Measurements from ENCODE around the gene ACAD11.

The ACAD11 gene

DNA sequence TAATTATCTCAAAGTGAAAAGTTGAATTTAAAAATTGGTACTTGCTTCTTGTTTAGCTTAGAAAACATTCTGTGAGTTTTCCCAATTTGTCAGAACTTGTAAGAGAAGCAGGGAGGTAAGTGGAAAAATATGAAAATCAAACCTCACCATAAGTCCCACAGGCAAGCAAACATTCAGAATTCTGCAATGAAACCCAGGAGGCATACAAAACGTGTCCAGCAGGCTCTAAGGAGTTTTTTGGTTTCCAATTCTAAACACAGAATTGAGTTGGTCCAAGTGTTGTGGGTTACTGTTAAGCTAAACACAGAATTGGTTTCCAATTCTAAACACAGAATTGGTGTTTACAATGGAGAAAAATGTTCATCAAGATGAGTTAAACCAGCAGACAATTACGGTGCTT is 89.6 kb downstream of the ACAD11 start:
- H3K4me3 ChIP-seq (ENCODE audit: low read depth, low read length), result no peak overlapping the region
- no peak for DNase-seq (ENCODE audit: low read depth)
- TF ChIP-seq, protein P1, sequence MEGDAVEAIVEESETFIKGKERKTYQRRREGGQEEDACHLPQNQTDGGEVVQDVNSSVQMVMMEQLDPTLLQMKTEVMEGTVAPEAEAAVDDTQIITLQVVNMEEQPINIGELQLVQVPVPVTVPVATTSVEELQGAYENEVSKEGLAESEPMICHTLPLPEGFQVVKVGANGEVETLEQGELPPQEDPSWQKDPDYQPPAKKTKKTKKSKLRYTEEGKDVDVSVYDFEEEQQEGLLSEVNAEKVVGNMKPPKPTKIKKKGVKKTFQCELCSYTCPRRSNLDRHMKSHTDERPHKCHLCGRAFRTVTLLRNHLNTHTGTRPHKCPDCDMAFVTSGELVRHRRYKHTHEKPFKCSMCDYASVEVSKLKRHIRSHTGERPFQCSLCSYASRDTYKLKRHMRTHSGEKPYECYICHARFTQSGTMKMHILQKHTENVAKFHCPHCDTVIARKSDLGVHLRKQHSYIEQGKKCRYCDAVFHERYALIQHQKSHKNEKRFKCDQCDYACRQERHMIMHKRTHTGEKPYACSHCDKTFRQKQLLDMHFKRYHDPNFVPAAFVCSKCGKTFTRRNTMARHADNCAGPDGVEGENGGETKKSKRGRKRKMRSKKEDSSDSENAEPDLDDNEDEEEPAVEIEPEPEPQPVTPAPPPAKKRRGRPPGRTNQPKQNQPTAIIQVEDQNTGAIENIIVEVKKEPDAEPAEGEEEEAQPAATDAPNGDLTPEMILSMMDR (IDR thresholded peaks at IDR 0.05; ENCODE audit: insufficient read depth, low read depth, low read length, missing control alignments), result no peak

DNA sequence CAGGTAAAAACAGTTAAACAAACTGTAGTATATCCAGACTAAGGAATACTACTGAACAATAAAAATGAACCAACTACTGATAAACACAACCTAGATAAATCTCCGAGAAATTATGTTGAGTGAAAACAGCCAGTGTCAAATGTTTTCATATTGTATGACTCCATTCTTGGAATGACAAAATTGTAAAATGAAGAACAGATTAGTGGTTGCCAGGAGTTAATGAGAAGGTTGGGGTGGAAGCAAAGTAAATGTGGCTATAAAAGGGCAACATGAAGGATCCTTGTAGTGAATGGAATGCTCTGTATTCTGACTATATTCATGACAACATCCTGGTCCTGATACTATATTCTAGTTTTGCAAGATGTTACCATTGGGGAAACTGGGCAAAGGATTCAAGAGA is 90.0 kb downstream of the ACAD11 start:
- TF ChIP-seq, protein P1 (IDR thresholded peaks at IDR 0.05; ENCODE audit: insufficient read depth, low read depth, low read length, missing control alignments), result no peak
- H3K4me3 ChIP-seq (ENCODE audit: low read depth, low read length), result no peak overlapping the region
- DNase-seq (ENCODE audit: low read depth), result no peak

DNA sequence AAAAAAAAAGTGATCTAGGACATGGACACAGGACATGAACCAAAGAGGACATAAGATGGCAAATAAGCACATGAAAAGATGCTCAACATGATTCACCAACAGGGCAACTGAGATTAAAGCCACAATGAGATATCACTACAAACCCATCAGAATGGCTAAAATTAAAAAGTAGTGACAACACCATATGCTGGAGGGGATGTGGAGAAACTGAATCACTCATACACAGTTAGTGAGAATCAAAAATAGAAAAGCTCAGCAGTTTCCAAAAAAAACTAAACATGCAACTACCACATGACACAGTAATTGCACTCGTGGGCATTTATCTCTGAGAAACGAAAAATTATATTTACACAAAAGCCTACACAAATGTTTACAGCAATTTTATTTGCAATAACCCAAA is 90.5 kb downstream of the ACAD11 start:
- no peak overlapping the region for H3K4me3 ChIP-seq (ENCODE audit: low read depth, low read length)
- DNase-seq (ENCODE audit: low read depth), result no peak
- TF ChIP-seq, protein P1 (IDR thresholded peaks at IDR 0.05; ENCODE audit: insufficient read depth, low read depth, low read length, missing control alignments), result no peak

DNA sequence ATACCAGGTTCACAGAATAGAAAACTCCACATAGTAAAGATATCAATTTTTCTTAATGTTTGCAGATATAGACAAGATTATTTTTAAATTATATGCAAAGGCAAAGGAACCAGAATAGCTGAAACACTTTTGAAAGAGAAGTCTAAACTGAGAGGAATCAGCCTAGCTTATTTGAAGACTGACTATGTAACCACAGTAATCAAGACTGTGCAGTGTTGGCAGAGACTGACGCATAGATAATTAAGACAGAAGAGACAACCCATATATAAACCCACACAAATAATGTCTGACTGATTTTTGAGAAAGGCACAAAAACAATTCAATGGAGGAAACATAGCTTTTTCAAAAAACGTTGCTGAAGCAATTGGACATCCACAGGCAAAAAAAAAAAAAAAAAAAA is 91.2 kb downstream of the ACAD11 start:
- TF ChIP-seq, protein P1 (IDR thresholded peaks at IDR 0.05; ENCODE audit: insufficient read depth, low read depth, low read length, missing control alignments), result no peak
- no peak overlapping the region for H3K4me3 ChIP-seq (ENCODE audit: low read depth, low read length)
- no peak for DNase-seq (ENCODE audit: low read depth)

DNA sequence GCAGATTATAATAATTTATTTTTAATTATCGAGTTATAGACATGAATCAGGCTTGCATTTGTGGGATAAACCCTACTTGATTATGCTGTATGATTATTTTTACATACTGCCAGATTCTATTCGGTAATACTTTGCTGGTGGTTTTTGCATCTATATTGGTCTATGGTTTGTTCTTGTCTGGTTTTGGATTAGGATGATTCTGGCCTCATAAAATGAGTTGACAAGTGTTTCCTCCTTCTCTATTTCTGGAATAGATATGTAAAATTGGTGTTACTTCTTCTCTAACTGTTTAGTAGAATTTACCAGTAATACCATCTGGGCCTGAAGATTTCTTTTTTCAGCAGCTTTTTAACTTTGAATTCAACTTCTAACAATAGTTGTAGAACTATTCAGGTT is 95.5 kb downstream of the ACAD11 start:
- no peak for DNase-seq (ENCODE audit: low read depth)
- H3K4me3 ChIP-seq (ENCODE audit: low read depth, low read length), result no peak overlapping the region
- TF ChIP-seq, protein P1 (IDR thresholded peaks at IDR 0.05; ENCODE audit: insufficient read depth, low read depth, low read length, missing control alignments), result no peak

DNA sequence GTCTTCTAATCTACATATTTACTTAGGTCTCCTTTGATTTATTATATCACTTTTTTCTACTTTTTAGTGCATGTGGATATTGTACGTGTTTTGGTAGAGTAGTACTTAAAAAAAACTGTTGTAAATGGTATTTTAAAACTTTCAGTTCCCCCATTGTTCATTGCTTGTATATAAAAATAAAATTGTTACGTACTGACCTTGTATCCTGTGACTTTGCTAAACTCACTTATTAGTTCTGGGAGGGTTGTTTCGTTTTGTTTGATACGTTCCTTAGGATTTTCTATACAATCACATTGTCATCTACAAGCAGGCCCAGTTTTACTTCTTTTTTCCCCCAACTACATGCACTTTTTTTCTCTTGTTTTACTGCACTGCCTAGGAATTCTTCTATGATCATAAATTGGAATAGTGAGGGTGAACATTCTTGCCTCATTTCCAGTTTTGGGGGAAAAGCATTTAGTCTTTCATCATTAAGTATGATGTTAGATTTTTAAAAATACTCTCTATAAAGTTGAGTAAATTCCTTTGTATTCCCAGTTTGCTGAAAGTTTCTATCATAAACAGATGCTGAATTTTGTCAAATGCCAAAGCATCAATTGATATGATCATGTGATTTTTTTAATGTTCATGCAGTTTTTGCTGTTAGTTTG is 96.1 kb downstream of the ACAD11 start:
- TF ChIP-seq, protein P1 (IDR thresholded peaks at IDR 0.05; ENCODE audit: insufficient read depth, low read depth, low read length, missing control alignments), result no peak
- H3K4me3 ChIP-seq (ENCODE audit: low read depth, low read length), result no peak overlapping the region
- no peak for DNase-seq (ENCODE audit: low read depth)

DNA sequence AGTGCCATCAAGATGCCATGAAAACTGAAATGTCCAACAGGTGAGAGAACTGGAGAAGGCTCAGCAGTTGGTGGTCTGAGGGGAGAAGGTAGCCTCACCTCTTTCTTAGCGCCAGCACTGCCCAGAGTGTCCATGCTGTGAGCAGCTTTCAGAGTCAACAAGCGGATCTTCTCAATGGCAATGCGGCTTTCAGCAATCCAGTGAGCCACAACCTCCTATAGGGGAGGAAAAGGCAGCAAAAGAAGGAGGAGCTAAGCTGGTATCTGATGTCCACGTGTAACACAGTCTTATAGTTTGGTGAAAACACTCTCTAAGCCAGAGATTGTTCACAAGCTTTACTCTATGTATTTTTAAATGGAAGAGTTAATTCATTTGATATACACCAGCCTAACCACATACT is 98.6 kb downstream of the ACAD11 start:
- DNase-seq (ENCODE audit: low read depth), result no peak
- TF ChIP-seq, protein P1 (IDR thresholded peaks at IDR 0.05; ENCODE audit: insufficient read depth, low read depth, low read length, missing control alignments), result no peak
- no peak overlapping the region for H3K4me3 ChIP-seq (ENCODE audit: low read depth, low read length)
